ENCODE results near the gene CLSTN2. TPM values are rescaled to one million over a fixed set of nuclear protein-coding genes. Genes with fewer than 3 reads are reported as not detected.

CLSTN2 gene
- total and polyA plus RNA-seq, 2 of the 8 experiments (the other 6 are each of a cell fraction or from before 2014, with no cell fraction given) = 0.39 to 0.52 TPM

- no peaks in the 10 kb centered on the region for H3K79me2 ChIP-seq (ENCODE audit: control insufficient read depth in 1 of 2, insufficient read depth in 2 of 2, low read length in 2 of 2)
- no peak overlapping the region for H4K8ac ChIP-seq (ENCODE audit: extremely low read depth, insufficient read depth, low read length)
- no peak overlapping the region for H3K4me3 ChIP-seq (ENCODE audit: extremely low read depth in 1 of 4, insufficient read depth in 2 of 4, low read depth in 3 of 4, low read length in 4 of 4)
- ChIA-PET POLR2A (ENCODE audit: partially characterized antibody) (no interaction called here), CTCF (ENCODE audit: partially characterized antibody) (interaction anchor here (1.4 to 1.6 kb wide), 2 partner anchors 9 to 10 kb away, joined by 4 to 5 read pairs; no protein-coding TSS in a partner anchor)
- H3K36me3 ChIP-seq (ENCODE audit: control insufficient read depth in 2 of 4, insufficient read depth in 4 of 4, low read length in 3 of 4) = no peaks in the 10 kb centered on the region
- no peak overlapping the region for H4K91ac ChIP-seq (replicated peaks; ENCODE audit: insufficient read length, low read length)
- no peak overlapping the region for H3K23ac ChIP-seq (ENCODE audit: insufficient read length)
- no peak overlapping the region for H2BK15ac ChIP-seq (ENCODE audit: low read length)
- H2BK20ac ChIP-seq (ENCODE audit: low read length) = no peak overlapping the region
- H4K5ac ChIP-seq (ENCODE audit: insufficient read length, low read depth, low read length) = no peak overlapping the region
- H3K23me2 ChIP-seq (ENCODE audit: low read depth, low read length) = no peaks in the 10 kb centered on the region
- no peak overlapping the region for H2AFZ ChIP-seq (ENCODE audit: low read length)
- no peaks in the 10 kb centered on the region for H3K79me1 ChIP-seq (ENCODE audit: low read depth, low read length)
- H3K4ac ChIP-seq (replicated peaks; ENCODE audit: insufficient read length, low read depth, low read length) = no peak overlapping the region
- H2BK120ac ChIP-seq (replicated peaks; ENCODE audit: low read depth, low read length) = no peak overlapping the region
- no peak overlapping the region for H3K56ac ChIP-seq (replicated peaks; ENCODE audit: insufficient read length, low read depth, low read length)
- H3K27ac ChIP-seq (ENCODE audit: low read depth, low read length) = no peak overlapping the region
- no peaks in the 10 kb centered on the region for H3K9me3 ChIP-seq (ENCODE audit: insufficient read depth in 2 of 2, low read depth in 1 of 2, low read length in 1 of 2)
- no peak for TF ChIP-seq NRF1 (IDR thresholded peaks at IDR 0.05; ENCODE audit: low read depth, low read length)
- no peak for TF ChIP-seq KDM1A (IDR thresholded peaks at IDR 0.05; ENCODE audit: borderline replicate concordance, low read length)
- TF ChIP-seq GABPA (IDR thresholded peaks at IDR 0.05; ENCODE audit: borderline replicate concordance, insufficient read depth, low read length) = no peak
- no peak for TF ChIP-seq EGR1 (IDR thresholded peaks at IDR 0.05; ENCODE audit: borderline replicate concordance, low read depth, low read length)
- TF ChIP-seq CTBP2 (IDR thresholded peaks at IDR 0.05; ENCODE audit: borderline replicate concordance, insufficient read depth, insufficient read length, low read length) = no peak
- TF ChIP-seq GTF2F1 (IDR thresholded peaks at IDR 0.05; ENCODE audit: borderline replicate concordance, low read depth, low read length) = no peak
- no peak for TF ChIP-seq PHF8 (conservative IDR thresholded peaks at IDR 0.05; ENCODE audit: low read depth, low read length)
- TF ChIP-seq FOSL1 (IDR thresholded peaks at IDR 0.05; ENCODE audit: insufficient read depth, low read depth, low read length) = no peak
- TF ChIP-seq CHD1 (IDR thresholded peaks at IDR 0.05; ENCODE audit: low read depth, low read length) = no peak
- H3K14ac ChIP-seq (ENCODE audit: insufficient read length) = no peak overlapping the region
- H2AK5ac ChIP-seq (ENCODE audit: low read depth, low read length) = no peak overlapping the region
- FAIRE-seq = no peak
- H3K18ac ChIP-seq (ENCODE audit: extremely low read depth, low read length) = no peak overlapping the region
- H2BK5ac ChIP-seq (ENCODE audit: low read depth, low read length) = no peak overlapping the region
- H3K27me3 ChIP-seq (replicated peaks in 1 of 4; ENCODE audit: control insufficient read depth in 3 of 4, extremely low read depth in 1 of 4, insufficient read depth in 3 of 4, low read length in 3 of 4) = no peaks in the 10 kb centered on the region
- 53% methylated on average over 5 of the region's 5 CpGs; no CpG with 5 or more reads in 1 of the 2 experiments for WGBS, 2 experiments (ENCODE audit: extremely low coverage in 1 of 2, insufficient coverage in 1 of 2, insufficient read length in 1 of 2, insufficient replicate concordance in 2 of 2, low coverage in 1 of 2, low lambda C conversion rate in 2 of 2, missing lambda C conversion rate in 1 of 2)
- H2BK12ac ChIP-seq (ENCODE audit: low read depth, low read length) = no peak overlapping the region
- no peaks in the 10 kb centered on the region for H4K20me1 ChIP-seq (replicated peaks in 1 of 2; ENCODE audit: control insufficient read depth in 1 of 2, insufficient read depth in 2 of 2, low read length in 2 of 2)
- no peak overlapping the region for H3K4me2 ChIP-seq (ENCODE audit: insufficient read depth in 1 of 2, low read depth in 2 of 2, low read length in 2 of 2)
- H3K9ac ChIP-seq (replicated peaks in 1 of 4; ENCODE audit: extremely low read depth in 1 of 4, low read depth in 3 of 4, low read length in 3 of 4) = no peak overlapping the region
- peaks cover 0 to 3% (median 0%) of the 10 kb centered on the region in 4 experiments; a peak in 1 of 7 replicates for H3K4me1 ChIP-seq (replicated peaks in 1 of 4; ENCODE audit: control insufficient read depth in 3 of 4, insufficient read depth in 4 of 4, low read length in 3 of 4)
- DNase-seq (ENCODE audit: low read depth in 1 of 2, low spot score in 2 of 2) = no peak
Observed at GRCh38 chr3:140359233-140359995, 424.4 kb downstream of the CLSTN2 start.

Data from H1 (cell line).